ENCODE measurements around the gene MSANTD4.

DNA sequence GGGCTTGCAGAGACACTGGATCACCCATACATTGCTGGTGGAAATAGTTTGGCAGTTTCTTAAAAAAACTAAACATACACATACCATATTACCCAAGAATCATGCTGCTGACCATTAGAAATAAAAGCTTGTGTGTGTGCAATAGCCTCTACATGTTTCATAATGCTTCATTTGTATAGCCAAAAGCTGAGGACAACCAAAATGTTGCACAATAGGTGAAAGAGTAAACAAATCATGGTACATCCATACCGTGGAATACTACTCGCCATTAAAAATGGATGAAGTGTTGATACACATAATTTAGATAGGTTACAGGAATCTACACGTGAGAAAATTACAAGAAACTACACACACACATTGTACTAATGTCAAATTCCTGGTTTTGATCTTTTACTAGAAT lies 48.6 kb upstream of the MSANTD4 start:
- TF ChIP-seq, protein P1, sequence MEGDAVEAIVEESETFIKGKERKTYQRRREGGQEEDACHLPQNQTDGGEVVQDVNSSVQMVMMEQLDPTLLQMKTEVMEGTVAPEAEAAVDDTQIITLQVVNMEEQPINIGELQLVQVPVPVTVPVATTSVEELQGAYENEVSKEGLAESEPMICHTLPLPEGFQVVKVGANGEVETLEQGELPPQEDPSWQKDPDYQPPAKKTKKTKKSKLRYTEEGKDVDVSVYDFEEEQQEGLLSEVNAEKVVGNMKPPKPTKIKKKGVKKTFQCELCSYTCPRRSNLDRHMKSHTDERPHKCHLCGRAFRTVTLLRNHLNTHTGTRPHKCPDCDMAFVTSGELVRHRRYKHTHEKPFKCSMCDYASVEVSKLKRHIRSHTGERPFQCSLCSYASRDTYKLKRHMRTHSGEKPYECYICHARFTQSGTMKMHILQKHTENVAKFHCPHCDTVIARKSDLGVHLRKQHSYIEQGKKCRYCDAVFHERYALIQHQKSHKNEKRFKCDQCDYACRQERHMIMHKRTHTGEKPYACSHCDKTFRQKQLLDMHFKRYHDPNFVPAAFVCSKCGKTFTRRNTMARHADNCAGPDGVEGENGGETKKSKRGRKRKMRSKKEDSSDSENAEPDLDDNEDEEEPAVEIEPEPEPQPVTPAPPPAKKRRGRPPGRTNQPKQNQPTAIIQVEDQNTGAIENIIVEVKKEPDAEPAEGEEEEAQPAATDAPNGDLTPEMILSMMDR (IDR thresholded peaks at IDR 0.05): no peak
- no peak for TF ChIP-seq POLR2A (IDR thresholded peaks at IDR 0.05)
